H9 (cell line): ENCODE results near the gene BRD7. TPM values are rescaled to one million over a fixed set of nuclear protein-coding genes. Genes with fewer than 3 reads are reported as not detected.

ENCODE experiments used
- DNase-seq: peaks from one replicate; pipeline ENCODE4 v3.0.0-alpha.2; 2017
- H2AFZ ChIP-seq: one replicate; pipeline ENCODE4 v1.6.1; 2013; ENCODE audit warnings: mild to moderate bottlenecking, low read length, control low read depth, moderate library complexity
- H2AK5ac ChIP-seq: 2 replicates; pipeline ENCODE4 v1.6.1; 2013; ENCODE audit warnings: low read length, control low read depth, mixed read lengths; ENCODE audit not compliant: insufficient read length
- H2BK120ac ChIP-seq: one replicate; pipeline ENCODE4 v1.6.1; 2013; ENCODE audit warnings: low read depth, mild to moderate bottlenecking, low read length, control low read depth, inconsistent platforms; ENCODE audit not compliant: poor library complexity, severe bottlenecking
- H2BK12ac ChIP-seq: 2 replicates; pipeline ENCODE4 v1.6.1; 2013; ENCODE audit warnings: low read length, control low read depth, mixed read lengths, low read depth; ENCODE audit not compliant: insufficient read length
- H2BK15ac ChIP-seq: 2 replicates; pipeline ENCODE4 v1.6.1; 2013; ENCODE audit warnings: low read depth, low read length, control low read depth
- H2BK20ac ChIP-seq: one replicate; pipeline ENCODE4 v1.6.1; 2013; ENCODE audit warnings: low read depth, mild to moderate bottlenecking, low read length, control low read depth, inconsistent platforms; ENCODE audit not compliant: poor library complexity, severe bottlenecking
- H2BK5ac ChIP-seq: 2 replicates; pipeline ENCODE4 v1.6.1; 2013; ENCODE audit warnings: low read length, control low read depth, mixed read lengths; ENCODE audit not compliant: insufficient read length
- H3K14ac ChIP-seq: 2 replicates; pipeline ENCODE4 v1.6.1; 2013; ENCODE audit warnings: low read length, control low read depth; ENCODE audit not compliant: insufficient read depth
- H3K18ac ChIP-seq: 2 replicates; pipeline ENCODE4 v1.6.1; 2013; ENCODE audit warnings: low read depth, mild to moderate bottlenecking, mixed read lengths, low read length, control low read depth; ENCODE audit not compliant: insufficient read length
- H3K23ac ChIP-seq: 2 replicates; pipeline ENCODE4 v1.6.1; 2013; ENCODE audit warnings: low read length, control low read depth, mixed read lengths, low read depth; ENCODE audit not compliant: insufficient read length
- H3K23me2 ChIP-seq: 2 replicates; pipeline ENCODE4 v1.6.1; 2013; ENCODE audit warnings: low read depth, mild to moderate bottlenecking, mixed read lengths, low read length, control low read depth; ENCODE audit not compliant: insufficient read length, poor library complexity, severe bottlenecking
- H3K27ac ChIP-seq: 2 replicates; pipeline ENCODE4 v1.5.1; 2013; ENCODE audit warnings: low read length, control low read depth, mixed read lengths, low read depth; ENCODE audit not compliant: insufficient read length
- H3K27me3 ChIP-seq: 2 replicates; pipeline ENCODE4 v1.6.1; 2013; ENCODE audit warnings: low read length, control low read depth, inconsistent platforms; ENCODE audit not compliant: insufficient read depth
- H3K4ac ChIP-seq: 2 replicates; pipeline ENCODE4 v1.6.1; 2013; ENCODE audit warnings: low read depth, mild to moderate bottlenecking, control low read depth, inconsistent platforms, low read length, moderate library complexity
- H3K4me1 ChIP-seq: 2 replicates; pipeline ENCODE4 v1.6.1; 2013; ENCODE audit warnings: low read length, control low read depth, inconsistent platforms; ENCODE audit not compliant: insufficient read depth
- H3K4me2 ChIP-seq: 2 replicates; pipeline ENCODE4 v1.6.1; 2013; ENCODE audit warnings: low read length, control low read depth, mixed read lengths; ENCODE audit not compliant: insufficient read length, insufficient read depth
- H3K56ac ChIP-seq: 2 replicates; pipeline ENCODE4 v1.6.1; 2013; ENCODE audit warnings: low read depth, mild to moderate bottlenecking, mixed read lengths, low read length, control low read depth; ENCODE audit not compliant: insufficient read length
- H3K79me1 ChIP-seq: 2 replicates; pipeline ENCODE4 v1.6.1; 2013; ENCODE audit warnings: low read depth, mild to moderate bottlenecking, moderate library complexity, low read length, control low read depth, inconsistent platforms; ENCODE audit not compliant: insufficient read depth, poor library complexity, severe bottlenecking
- H3K79me2 ChIP-seq: 2 replicates; pipeline ENCODE4 v1.6.1; 2013; ENCODE audit warnings: low read length, control low read depth, inconsistent platforms; ENCODE audit not compliant: insufficient read depth
- H3K9ac ChIP-seq: 2 replicates; pipeline ENCODE4 v1.6.1; 2013; ENCODE audit warnings: low read length, control low read depth, mixed read lengths; ENCODE audit not compliant: insufficient read length; ENCODE audit errors: extremely low read depth
- H3K9me3 ChIP-seq: one replicate; pipeline ENCODE4 v1.6.1; 2013; ENCODE audit warnings: low read depth, low read length, inconsistent platforms; ENCODE audit not compliant: control insufficient read depth
- H3T11ph ChIP-seq: one replicate; pipeline ENCODE4 v1.6.1; 2013; ENCODE audit warnings: mild to moderate bottlenecking, low read length, control low read depth, inconsistent platforms
- H4K20me1 ChIP-seq: one replicate; pipeline ENCODE4 v1.6.1; 2013; ENCODE audit not compliant: control insufficient read depth, insufficient read length, insufficient read depth
- H4K5ac ChIP-seq: 2 replicates; pipeline ENCODE4 v1.6.1; 2013; ENCODE audit warnings: low read depth, mild to moderate bottlenecking, mixed read lengths, low read length, control low read depth; ENCODE audit not compliant: insufficient read length
- H4K8ac ChIP-seq: replicated peaks from 2 replicates; pipeline ENCODE4 v1.6.1; 2013; ENCODE audit warnings: low read length, control low read depth, mixed read lengths, low read depth; ENCODE audit not compliant: insufficient read length
- H4K91ac ChIP-seq: 2 replicates; pipeline ENCODE4 v1.6.1; 2013; ENCODE audit warnings: low read depth, mild to moderate bottlenecking, moderate library complexity, mixed read lengths, low read length, control low read depth; ENCODE audit not compliant: insufficient read length
- H3K27ac Mint-ChIP-seq, 3 experiments: 2 replicates in 2 of 3; 3 replicates in 1 of 3; pipeline ENCODE4 v1.8.0; 2020 to 2021; ENCODE audit warnings: mixed read lengths in 3 of 3, mild to moderate bottlenecking in 1 of 3, moderate library complexity in 1 of 3
- H3K27me3 Mint-ChIP-seq: 2 replicates; pipeline ENCODE4 v1.8.0; 2021; ENCODE audit warnings: low read depth, mild to moderate bottlenecking, moderate library complexity, mixed read lengths
- H3K36me3 Mint-ChIP-seq, 3 experiments: 2 replicates in 2 of 3; 3 replicates in 1 of 3; pipeline ENCODE4 v1.8.0; 2020 to 2021; ENCODE audit warnings: low read depth in 3 of 3, mixed read lengths in 3 of 3; ENCODE audit not compliant: insufficient read depth in 1 of 3
- H3K4me1 Mint-ChIP-seq, 2 experiments: 2 replicates each; pipeline ENCODE4 v1.8.0; 2020; ENCODE audit warnings: mixed read lengths in 2 of 2
- H3K4me3 Mint-ChIP-seq, 2 experiments: 2 replicates in 1 of 2; 3 replicates in 1 of 2; pipeline ENCODE4 v1.8.0; 2020 to 2021; ENCODE audit warnings: mild to moderate bottlenecking in 2 of 2, mixed read lengths in 2 of 2, moderate library complexity in 1 of 2
- H3K9me3 Mint-ChIP-seq, 2 experiments: 2 replicates in 1 of 2; 3 replicates in 1 of 2; pipeline ENCODE4 v1.8.0; 2020; ENCODE audit warnings: mild to moderate bottlenecking in 2 of 2, mixed read lengths in 2 of 2, moderate library complexity in 1 of 2
- WGBS: extraction: QIAGEN DNeasy Blood & Tissue Kit; methylation state at CpG from one replicate; pipeline ENCODE4 v1.1.7; 2013; ENCODE audit warnings: missing lambda C conversion rate, low lambda C conversion rate, mixed read lengths; ENCODE audit not compliant: insufficient read length; ENCODE audit errors: extremely low coverage; 5-methylcytosine and 5-hydroxymethylcytosine counted together
- total RNA-seq: library from RNA; stranded (reverse); gene quantifications from 2 replicates; pipeline ENCODE4 v1.2.1, GENCODE V29; 2021
- TF ChIP-seq, protein P1 (sequence below): fragments of 200-600 bp; sonication (generic); conservative IDR thresholded peaks from 3 replicates; pipeline ENCODE4 v1.8.0; 2021; ENCODE audit warnings: antibody characterized with exemption, mild to moderate bottlenecking

Gene BRD7
- total RNA-seq, 1 experiment from 2014 or later: 112 TPM

DNA sequence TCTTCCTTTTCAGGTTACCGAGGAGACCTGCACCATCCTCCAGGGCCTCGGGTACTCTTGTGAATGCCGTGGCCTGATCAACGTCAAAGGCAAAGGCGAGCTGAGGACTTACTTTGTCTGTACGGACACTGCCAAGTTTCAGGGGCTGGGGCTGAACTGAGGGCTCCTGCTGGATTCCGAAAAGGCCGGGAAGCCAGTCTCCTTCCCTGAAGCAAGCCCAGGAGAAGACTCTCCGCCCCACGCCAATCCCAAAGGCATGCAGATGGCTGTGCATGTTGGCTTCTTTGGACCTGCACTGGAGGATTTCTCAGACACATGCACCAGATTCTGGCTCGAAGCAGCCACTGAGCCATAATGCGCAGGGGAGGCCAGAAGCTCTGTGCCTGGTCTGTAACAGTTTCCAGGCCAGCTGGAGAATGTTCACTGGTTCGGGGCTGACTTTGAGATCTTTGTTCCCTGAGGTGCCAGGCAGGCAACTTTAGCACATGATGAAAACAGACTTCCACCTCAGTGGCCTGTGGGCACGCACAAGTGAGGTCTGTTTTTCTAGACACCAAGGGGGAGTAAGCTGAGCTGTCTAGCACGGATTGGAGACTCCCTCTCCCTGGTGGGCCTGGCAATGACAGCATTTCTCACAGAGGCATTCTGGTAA, 53.3 kb downstream of the BRD7 start:
- no peak overlapping the region for H3K9ac ChIP-seq

More for the DNA sequence above, 53.3 kb downstream of the BRD7 start:
- no peak overlapping the region for H2BK15ac ChIP-seq
- no peak overlapping the region for H3K4me2 ChIP-seq
- Mint-ChIP-seq H3K9me3 (no peaks in the 10 kb centered on the region), H3K4me3 (no peak overlapping the region), H3K4me1 (peaks cover 0 to 3% of the 10 kb centered on the region in 2 experiments; a peak in 1 of 4 replicates), H3K27me3 (no peaks in the 10 kb centered on the region), H3K27ac (peak overlapping the region in 1 of 3 experiments; percentile 80; a peak in 1 of 7 replicates), H3K36me3 (peaks cover 7 to 72% (median 47%) of the 10 kb centered on the region in 3 experiments; a peak in 5 of 7 replicates)
- no peak overlapping the region for H2BK20ac ChIP-seq
- H3K9me3 ChIP-seq: no peaks in the 10 kb centered on the region
- no CpG with 5 or more reads among the region's 15 CpGs for whole genome bisulfite sequencing
- no peak overlapping the region for H4K91ac ChIP-seq
- DNase-seq: no peak
- no peak overlapping the region for H3K4ac ChIP-seq
- H2AFZ ChIP-seq: no peak overlapping the region
- H3K23me2 ChIP-seq: no peaks in the 10 kb centered on the region
- no peaks in the 10 kb centered on the region for H3K27me3 ChIP-seq
- no peak overlapping the region for H3K27ac ChIP-seq
- H3K56ac ChIP-seq: no peak overlapping the region
- no peak overlapping the region for H2AK5ac ChIP-seq
- TF ChIP-seq, protein P1, sequence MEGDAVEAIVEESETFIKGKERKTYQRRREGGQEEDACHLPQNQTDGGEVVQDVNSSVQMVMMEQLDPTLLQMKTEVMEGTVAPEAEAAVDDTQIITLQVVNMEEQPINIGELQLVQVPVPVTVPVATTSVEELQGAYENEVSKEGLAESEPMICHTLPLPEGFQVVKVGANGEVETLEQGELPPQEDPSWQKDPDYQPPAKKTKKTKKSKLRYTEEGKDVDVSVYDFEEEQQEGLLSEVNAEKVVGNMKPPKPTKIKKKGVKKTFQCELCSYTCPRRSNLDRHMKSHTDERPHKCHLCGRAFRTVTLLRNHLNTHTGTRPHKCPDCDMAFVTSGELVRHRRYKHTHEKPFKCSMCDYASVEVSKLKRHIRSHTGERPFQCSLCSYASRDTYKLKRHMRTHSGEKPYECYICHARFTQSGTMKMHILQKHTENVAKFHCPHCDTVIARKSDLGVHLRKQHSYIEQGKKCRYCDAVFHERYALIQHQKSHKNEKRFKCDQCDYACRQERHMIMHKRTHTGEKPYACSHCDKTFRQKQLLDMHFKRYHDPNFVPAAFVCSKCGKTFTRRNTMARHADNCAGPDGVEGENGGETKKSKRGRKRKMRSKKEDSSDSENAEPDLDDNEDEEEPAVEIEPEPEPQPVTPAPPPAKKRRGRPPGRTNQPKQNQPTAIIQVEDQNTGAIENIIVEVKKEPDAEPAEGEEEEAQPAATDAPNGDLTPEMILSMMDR: no peak
- no peak overlapping the region for H2BK5ac ChIP-seq
- H4K5ac ChIP-seq: no peak overlapping the region
- H3K23ac ChIP-seq: no peak overlapping the region
- H3K79me1 ChIP-seq: no peaks in the 10 kb centered on the region
- H2BK120ac ChIP-seq: no peak overlapping the region
- no peaks in the 10 kb centered on the region for H4K20me1 ChIP-seq
- H3K4me1 ChIP-seq: no peaks in the 10 kb centered on the region
- H4K8ac ChIP-seq: no peak overlapping the region
- no peaks in the 10 kb centered on the region for H3K79me2 ChIP-seq
- H3K14ac ChIP-seq: no peak overlapping the region
- no peak overlapping the region for H3K18ac ChIP-seq
- no peak overlapping the region for H2BK12ac ChIP-seq
- H3T11ph ChIP-seq: no peak overlapping the region
